ENCODE measurements around the gene DOK6.

Gene DOK6

DNA sequence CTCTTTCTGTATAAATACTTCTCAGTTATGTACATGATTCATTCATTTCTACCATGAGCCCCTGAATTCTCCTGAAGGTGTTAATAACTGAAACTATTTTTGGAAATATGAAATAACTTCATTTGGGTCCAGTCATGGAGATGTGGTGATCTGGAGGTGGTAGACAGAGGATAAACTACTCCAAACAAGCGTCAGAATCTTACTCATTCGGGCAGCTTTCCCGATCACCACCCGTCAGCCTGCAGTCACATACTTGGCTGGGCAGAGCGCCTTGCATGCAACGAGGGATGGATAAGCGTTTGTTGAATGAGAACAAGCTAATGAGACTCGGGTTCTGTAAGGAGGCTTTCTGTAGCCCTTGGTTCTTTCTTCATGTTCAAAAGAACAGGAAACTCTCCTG lies 324.3 kb downstream of the DOK6 start:
- Histone ChIP-seq H3K4me3 (ENCODE audit: low read length) (no peak overlapping the region), H3K4me1 (ENCODE audit: control insufficient read depth, insufficient read depth, low read length) (no peaks in the 10 kb centered on the region), H3K9ac (ENCODE audit: low read depth, low read length) (no peak overlapping the region), H3K9me3 (replicated peaks; ENCODE audit: low read length) (no peaks in the 10 kb centered on the region), H3K36me3 (ENCODE audit: insufficient read depth, low read length) (no peaks in the 10 kb centered on the region), H3K4me2 (ENCODE audit: low read length) (no peak overlapping the region), H3K27me3 (ENCODE audit: control insufficient read depth, insufficient read depth, low read length) (no peaks in the 10 kb centered on the region)

DNA sequence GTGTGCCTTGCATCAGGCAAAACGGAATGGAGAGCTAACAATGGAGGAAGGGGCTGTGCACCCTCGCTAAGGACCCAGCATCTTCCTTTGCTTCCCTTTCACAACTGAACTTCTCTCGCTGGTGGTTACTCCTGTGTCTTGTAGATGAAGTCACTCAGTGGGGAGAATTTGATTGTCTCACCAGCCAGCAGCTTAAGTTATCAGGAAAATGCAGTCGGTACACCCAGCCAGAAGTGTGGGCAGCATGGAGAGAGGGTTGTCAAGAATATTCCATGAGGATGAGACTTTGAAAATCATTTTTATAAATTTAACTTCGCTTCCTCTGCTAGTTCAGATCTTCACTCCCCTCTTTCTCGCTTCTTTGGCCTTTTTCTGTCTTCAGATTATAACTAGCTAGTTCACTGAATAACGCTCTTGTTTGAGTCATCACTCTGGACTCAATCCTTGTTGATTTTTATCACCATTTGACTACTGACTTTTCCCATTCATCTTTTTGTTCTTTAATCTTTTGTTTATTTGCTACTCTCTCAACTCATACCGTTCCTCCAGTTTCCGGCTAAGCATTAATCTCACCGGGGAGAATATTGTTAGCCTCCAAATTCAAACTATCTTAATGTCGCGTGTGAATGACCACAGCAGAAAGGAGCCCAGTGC lies 325.3 kb downstream of the DOK6 start:
- no peaks in the 10 kb centered on the region for H3K4me1 ChIP-seq (ENCODE audit: control insufficient read depth, insufficient read depth, low read length)
- no peaks in the 10 kb centered on the region for H3K27me3 ChIP-seq (ENCODE audit: control insufficient read depth, insufficient read depth, low read length)
- no peaks in the 10 kb centered on the region for H3K9me3 ChIP-seq (replicated peaks; ENCODE audit: low read length)
- H3K4me3 ChIP-seq (ENCODE audit: low read length), result no peak overlapping the region
- H3K36me3 ChIP-seq (ENCODE audit: insufficient read depth, low read length), result no peaks in the 10 kb centered on the region
- no peak overlapping the region for H3K4me2 ChIP-seq (ENCODE audit: low read length)
- no peak overlapping the region for H3K9ac ChIP-seq (ENCODE audit: low read depth, low read length)

GRCh38 chr18:69727912-69728572 lies 327.4 kb downstream of the DOK6 start:
- H3K27me3 ChIP-seq (ENCODE audit: control insufficient read depth, insufficient read depth, low read length), result no peaks in the 10 kb centered on the region
- no peaks in the 10 kb centered on the region for H3K9me3 ChIP-seq (replicated peaks; ENCODE audit: low read length)

GRCh38 chr18:69730664-69731063 lies 330.0 kb downstream of the DOK6 start:
- Histone ChIP-seq H3K36me3 (ENCODE audit: insufficient read depth, low read length) (no peaks in the 10 kb centered on the region), H3K27me3 (ENCODE audit: control insufficient read depth, insufficient read depth, low read length) (no peaks in the 10 kb centered on the region), H3K4me1 (ENCODE audit: control insufficient read depth, insufficient read depth, low read length) (no peaks in the 10 kb centered on the region), H3K9ac (ENCODE audit: low read depth, low read length) (no peak overlapping the region), H3K9me3 (replicated peaks; ENCODE audit: low read length) (no peaks in the 10 kb centered on the region), H3K4me3 (ENCODE audit: low read length) (no peak overlapping the region), H3K4me2 (ENCODE audit: low read length) (no peak overlapping the region)

More at GRCh38 chr18:69727912-69728572, 327.4 kb downstream of the DOK6 start:
- Histone ChIP-seq H3K36me3 (ENCODE audit: insufficient read depth, low read length) (no peaks in the 10 kb centered on the region), H3K4me1 (ENCODE audit: control insufficient read depth, insufficient read depth, low read length) (no peaks in the 10 kb centered on the region), H3K9ac (ENCODE audit: low read depth, low read length) (no peak overlapping the region), H3K4me3 (ENCODE audit: low read length) (no peak overlapping the region), H3K4me2 (ENCODE audit: low read length) (no peak overlapping the region)

DNA sequence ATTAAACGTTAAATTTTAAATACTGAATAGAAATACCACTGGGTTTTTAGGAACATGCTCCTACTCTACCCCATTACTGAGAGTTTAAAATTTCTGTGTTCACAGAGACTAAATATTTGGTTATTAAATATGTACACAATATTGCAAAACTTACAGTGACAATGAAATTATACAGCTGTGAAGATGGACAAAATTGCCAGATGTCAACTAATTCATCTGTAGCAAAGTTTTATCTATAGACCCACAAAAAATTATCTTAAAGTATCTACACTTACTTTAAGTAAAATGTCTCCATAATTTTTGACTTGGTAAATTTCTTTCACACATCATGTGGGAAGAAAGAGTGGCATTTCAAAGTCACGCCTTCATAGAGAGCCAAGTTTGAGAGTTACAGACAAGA lies 333.8 kb downstream of the DOK6 start:
- H3K4me3 ChIP-seq (ENCODE audit: low read length), result no peak overlapping the region
- no peaks in the 10 kb centered on the region for H3K4me1 ChIP-seq (ENCODE audit: control insufficient read depth, insufficient read depth, low read length)
- no peak overlapping the region for H3K4me2 ChIP-seq (ENCODE audit: low read length)
- H3K36me3 ChIP-seq (ENCODE audit: insufficient read depth, low read length), result no peaks in the 10 kb centered on the region
- no peaks in the 10 kb centered on the region for H3K9me3 ChIP-seq (replicated peaks; ENCODE audit: low read length)
- H3K27me3 ChIP-seq (ENCODE audit: control insufficient read depth, insufficient read depth, low read length), result no peaks in the 10 kb centered on the region
- H3K9ac ChIP-seq (ENCODE audit: low read depth, low read length), result no peak overlapping the region

DNA sequence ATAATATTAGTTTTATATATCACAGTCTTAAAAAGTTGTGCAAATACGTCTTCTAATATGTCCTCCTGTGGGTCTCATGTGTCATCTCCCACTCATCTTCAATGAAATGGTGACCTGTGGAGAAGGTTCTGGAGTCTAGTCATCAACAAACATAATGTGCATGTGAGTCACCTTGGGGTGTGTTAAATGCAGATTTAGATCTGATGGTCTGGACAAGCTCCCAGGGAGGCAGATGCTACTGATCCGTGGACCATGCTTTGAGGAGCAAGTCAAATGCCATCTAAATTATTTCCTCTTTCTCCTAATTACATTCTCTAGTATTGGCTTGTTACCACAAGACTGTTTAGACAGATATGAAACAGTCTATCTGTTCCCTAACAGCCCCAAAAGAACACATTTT lies 336.0 kb downstream of the DOK6 start:
- Histone ChIP-seq H3K9ac (ENCODE audit: low read depth, low read length) (no peak overlapping the region), H3K4me1 (ENCODE audit: control insufficient read depth, insufficient read depth, low read length) (no peaks in the 10 kb centered on the region), H3K4me2 (ENCODE audit: low read length) (no peak overlapping the region), H3K27me3 (ENCODE audit: control insufficient read depth, insufficient read depth, low read length) (no peaks in the 10 kb centered on the region), H3K36me3 (ENCODE audit: insufficient read depth, low read length) (no peaks in the 10 kb centered on the region), H3K4me3 (ENCODE audit: low read length) (no peak overlapping the region), H3K9me3 (replicated peaks; ENCODE audit: low read length) (no peaks in the 10 kb centered on the region)

DNA sequence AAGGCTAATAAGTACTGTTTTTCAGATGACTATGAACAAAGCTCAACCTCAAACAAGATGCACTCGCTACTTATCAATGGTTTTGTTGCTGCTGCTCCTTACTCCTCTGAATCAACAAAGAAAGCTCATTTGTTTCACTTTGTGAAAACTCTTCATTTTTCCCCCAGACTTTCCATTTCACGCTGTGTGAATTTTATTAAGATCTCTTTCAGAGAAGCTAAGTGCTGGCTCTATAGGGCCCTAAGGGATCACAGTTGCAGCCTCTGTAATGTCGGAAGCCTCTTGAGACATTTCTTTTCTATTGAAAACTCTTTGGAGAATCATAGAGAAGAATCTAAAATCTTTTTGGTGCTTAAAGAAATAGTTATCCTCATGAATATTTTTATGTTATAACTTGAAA lies 337.2 kb downstream of the DOK6 start:
- Histone ChIP-seq H3K36me3 (ENCODE audit: insufficient read depth, low read length) (no peaks in the 10 kb centered on the region), H3K9me3 (replicated peaks; ENCODE audit: low read length) (no peaks in the 10 kb centered on the region), H3K27me3 (ENCODE audit: control insufficient read depth, insufficient read depth, low read length) (no peaks in the 10 kb centered on the region), H3K4me1 (ENCODE audit: control insufficient read depth, insufficient read depth, low read length) (no peaks in the 10 kb centered on the region), H3K4me3 (ENCODE audit: low read length) (no peak overlapping the region), H3K4me2 (ENCODE audit: low read length) (no peak overlapping the region), H3K9ac (ENCODE audit: low read depth, low read length) (no peak overlapping the region)

DNA sequence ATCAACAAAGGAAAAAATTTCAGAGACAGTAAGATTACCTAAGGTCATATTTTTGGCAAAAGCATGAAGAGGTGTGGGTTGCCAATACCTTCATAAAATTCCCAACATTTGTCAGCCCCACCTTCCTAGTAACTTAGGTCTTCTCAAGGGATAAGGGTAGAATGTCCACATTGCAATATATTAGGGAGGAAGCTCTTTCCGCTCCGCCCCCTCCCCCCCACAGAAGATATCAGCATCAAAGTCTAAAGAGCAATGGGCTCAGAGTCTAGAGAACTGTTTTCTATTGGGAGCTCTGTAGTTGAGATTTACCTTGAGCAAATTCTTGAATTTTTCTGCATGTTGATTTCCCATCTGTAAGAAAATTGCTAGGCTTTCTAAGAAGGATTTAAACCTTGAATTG lies 346.7 kb downstream of the DOK6 start:
- Histone ChIP-seq H3K9ac (ENCODE audit: low read depth, low read length) (no peak overlapping the region), H3K9me3 (replicated peaks; ENCODE audit: low read length) (no peaks in the 10 kb centered on the region), H3K4me1 (ENCODE audit: control insufficient read depth, insufficient read depth, low read length) (no peaks in the 10 kb centered on the region), H3K4me2 (ENCODE audit: low read length) (no peak overlapping the region), H3K4me3 (ENCODE audit: low read length) (no peak overlapping the region), H3K36me3 (ENCODE audit: insufficient read depth, low read length) (no peaks in the 10 kb centered on the region), H3K27me3 (ENCODE audit: control insufficient read depth, insufficient read depth, low read length) (no peaks in the 10 kb centered on the region)

DNA sequence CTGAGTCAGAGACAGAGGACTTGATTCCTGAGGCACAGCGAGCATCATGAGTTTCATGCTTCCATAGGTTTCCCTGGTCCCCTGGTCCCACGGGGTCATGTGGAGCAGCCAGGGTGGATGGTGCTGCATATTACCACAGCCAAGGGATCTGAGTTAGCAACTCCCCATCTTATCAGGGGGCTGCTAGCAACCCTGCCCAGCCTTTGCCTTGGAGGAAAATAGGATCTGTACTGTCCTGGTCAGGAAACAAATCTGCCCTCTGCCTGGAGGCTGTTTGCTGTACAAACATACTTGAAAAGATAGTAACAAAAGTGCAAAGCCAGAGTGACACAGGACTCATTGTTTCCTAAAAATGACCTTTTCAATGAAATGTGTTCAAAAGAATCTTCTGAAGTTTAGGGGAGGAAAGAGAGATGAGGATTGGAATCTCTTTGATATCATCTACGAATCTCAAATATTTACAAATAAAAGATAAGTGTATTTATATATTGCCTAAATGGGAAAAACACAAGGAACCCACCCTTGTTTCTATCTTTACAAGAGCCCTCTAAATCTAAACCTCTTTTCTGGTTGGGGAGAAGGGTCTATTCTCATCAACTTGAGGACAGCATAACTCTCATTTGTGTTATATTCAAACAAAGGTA lies 352.2 kb downstream of the DOK6 start:
- no peaks in the 10 kb centered on the region for H3K36me3 ChIP-seq (ENCODE audit: insufficient read depth, low read length)
- H3K4me3 ChIP-seq (ENCODE audit: low read length), result no peak overlapping the region
- H3K27me3 ChIP-seq (ENCODE audit: control insufficient read depth, insufficient read depth, low read length), result no peaks in the 10 kb centered on the region
- H3K4me1 ChIP-seq (ENCODE audit: control insufficient read depth, insufficient read depth, low read length), result peaks cover 6% of the 10 kb centered on the region
- H3K4me2 ChIP-seq (ENCODE audit: low read length), result no peak overlapping the region
- H3K9ac ChIP-seq (ENCODE audit: low read depth, low read length), result no peak overlapping the region
- H3K9me3 ChIP-seq (replicated peaks; ENCODE audit: low read length), result no peaks in the 10 kb centered on the region

DNA sequence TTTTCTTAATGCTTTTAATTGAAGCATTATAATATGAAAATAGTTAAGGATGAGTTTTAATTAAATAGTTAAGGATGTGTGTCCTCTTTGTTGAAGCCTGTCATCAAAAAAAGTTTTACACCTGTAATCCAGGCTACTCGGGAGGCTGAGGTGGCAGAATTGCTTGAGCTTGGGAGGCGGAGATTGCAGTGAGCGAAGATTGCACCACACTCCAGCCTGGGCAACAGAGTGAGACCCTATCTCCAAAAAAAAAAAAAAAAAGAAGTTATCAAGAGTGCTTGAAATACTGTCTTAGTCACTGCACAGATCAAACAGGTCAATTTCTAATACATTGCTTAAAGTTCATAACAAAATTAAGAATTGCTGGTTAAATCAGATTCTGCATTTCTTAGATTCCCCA lies 353.4 kb downstream of the DOK6 start:
- Histone ChIP-seq H3K27me3 (ENCODE audit: control insufficient read depth, insufficient read depth, low read length) (no peaks in the 10 kb centered on the region), H3K36me3 (ENCODE audit: insufficient read depth, low read length) (no peaks in the 10 kb centered on the region), H3K9me3 (replicated peaks; ENCODE audit: low read length) (no peaks in the 10 kb centered on the region), H3K4me2 (ENCODE audit: low read length) (no peak overlapping the region), H3K4me3 (ENCODE audit: low read length) (no peak overlapping the region), H3K4me1 (ENCODE audit: control insufficient read depth, insufficient read depth, low read length) (peaks cover 18% of the 10 kb centered on the region), H3K9ac (ENCODE audit: low read depth, low read length) (no peak overlapping the region)

DNA sequence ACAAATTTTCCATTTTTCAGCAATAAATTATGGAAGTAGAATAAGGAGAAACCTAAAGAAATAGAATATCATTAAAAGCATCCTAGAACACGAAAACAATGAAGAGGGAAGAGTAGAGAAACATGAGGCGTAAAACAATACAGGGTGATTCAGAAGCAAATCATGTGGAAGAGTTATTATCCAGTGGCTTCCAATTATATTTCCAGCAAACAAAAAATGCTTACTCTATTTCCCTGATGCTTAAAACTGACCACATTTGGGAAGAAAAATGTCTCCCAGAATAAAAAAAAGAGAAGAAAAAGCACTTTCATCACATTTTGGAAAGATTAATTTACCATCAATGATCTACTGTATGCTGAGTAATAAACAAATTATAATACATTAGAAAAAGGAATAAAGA lies 354.4 kb downstream of the DOK6 start:
- H3K4me2 ChIP-seq (ENCODE audit: low read length), result no peak overlapping the region
- no peak overlapping the region for H3K4me3 ChIP-seq (ENCODE audit: low read length)
- H3K36me3 ChIP-seq (ENCODE audit: insufficient read depth, low read length), result no peaks in the 10 kb centered on the region
- no peaks in the 10 kb centered on the region for H3K9me3 ChIP-seq (replicated peaks; ENCODE audit: low read length)
- H3K4me1 ChIP-seq (ENCODE audit: control insufficient read depth, insufficient read depth, low read length), result peaks cover 19% of the 10 kb centered on the region
- H3K9ac ChIP-seq (ENCODE audit: low read depth, low read length), result no peak overlapping the region
- H3K27me3 ChIP-seq (ENCODE audit: control insufficient read depth, insufficient read depth, low read length), result no peaks in the 10 kb centered on the region
